ENCODE measurements around the gene HSPA12A. TPM values are rescaled to one million over a fixed set of nuclear protein-coding genes. Genes with fewer than 3 reads are reported as not detected.

The HSPA12A gene
- total RNA-seq, 1 donor from 2014 or later = 13.7 TPM

GRCh38 chr10:116737627-116738327 lies 4.6 kb downstream of the HSPA12A start:
- H3K27me3 ChIP-seq (ENCODE audit: control insufficient read depth, insufficient read depth, low read length) = no peaks in the 10 kb centered on the region
- TF ChIP-seq, protein P1, sequence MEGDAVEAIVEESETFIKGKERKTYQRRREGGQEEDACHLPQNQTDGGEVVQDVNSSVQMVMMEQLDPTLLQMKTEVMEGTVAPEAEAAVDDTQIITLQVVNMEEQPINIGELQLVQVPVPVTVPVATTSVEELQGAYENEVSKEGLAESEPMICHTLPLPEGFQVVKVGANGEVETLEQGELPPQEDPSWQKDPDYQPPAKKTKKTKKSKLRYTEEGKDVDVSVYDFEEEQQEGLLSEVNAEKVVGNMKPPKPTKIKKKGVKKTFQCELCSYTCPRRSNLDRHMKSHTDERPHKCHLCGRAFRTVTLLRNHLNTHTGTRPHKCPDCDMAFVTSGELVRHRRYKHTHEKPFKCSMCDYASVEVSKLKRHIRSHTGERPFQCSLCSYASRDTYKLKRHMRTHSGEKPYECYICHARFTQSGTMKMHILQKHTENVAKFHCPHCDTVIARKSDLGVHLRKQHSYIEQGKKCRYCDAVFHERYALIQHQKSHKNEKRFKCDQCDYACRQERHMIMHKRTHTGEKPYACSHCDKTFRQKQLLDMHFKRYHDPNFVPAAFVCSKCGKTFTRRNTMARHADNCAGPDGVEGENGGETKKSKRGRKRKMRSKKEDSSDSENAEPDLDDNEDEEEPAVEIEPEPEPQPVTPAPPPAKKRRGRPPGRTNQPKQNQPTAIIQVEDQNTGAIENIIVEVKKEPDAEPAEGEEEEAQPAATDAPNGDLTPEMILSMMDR (IDR thresholded peaks at IDR 0.05; ENCODE audit: insufficient read depth, low read length, poor library complexity, severe bottlenecking) = peak; percentile 51
- no peaks in the 10 kb centered on the region for H3K36me3 ChIP-seq (ENCODE audit: control insufficient read depth, insufficient read depth, low read length)
- DNase-seq (ENCODE audit: low read depth) = no peak
- H3K4me3 ChIP-seq (ENCODE audit: low read depth, low read length) = no peak overlapping the region

GRCh38 chr10:116733566-116733965 lies 8.8 kb downstream of the HSPA12A start:
- Histone ChIP-seq H3K27me3 (ENCODE audit: control insufficient read depth, insufficient read depth, low read length) (no peaks in the 10 kb centered on the region), H3K36me3 (ENCODE audit: control insufficient read depth, insufficient read depth, low read length) (no peaks in the 10 kb centered on the region), H3K4me3 (ENCODE audit: low read depth, low read length) (no peak overlapping the region)
- TF ChIP-seq, protein P1 (IDR thresholded peaks at IDR 0.05; ENCODE audit: insufficient read depth, low read length, poor library complexity, severe bottlenecking) = no peak
- DNase-seq (ENCODE audit: low read depth) = no peak

DNA sequence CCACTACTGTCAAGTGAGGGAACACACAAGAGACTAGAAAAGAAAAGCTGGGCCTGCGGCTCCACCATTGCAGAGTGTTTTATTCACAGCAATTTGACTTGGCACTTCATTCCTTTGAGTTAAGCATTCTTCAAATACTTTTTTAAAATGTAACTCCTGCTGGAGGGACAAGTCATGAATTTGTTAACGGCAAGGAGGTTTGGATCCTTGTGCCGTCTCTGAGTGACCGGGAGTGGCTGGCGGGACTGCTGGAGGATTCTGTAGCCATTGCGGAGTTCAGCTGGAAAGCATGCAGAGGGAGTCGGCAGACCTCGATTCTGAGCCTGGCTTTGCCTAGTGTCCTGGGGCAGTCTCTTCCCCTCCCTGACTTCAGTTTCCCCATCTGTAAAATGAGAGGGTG lies 9.8 kb downstream of the HSPA12A start:
- no peak for DNase-seq (ENCODE audit: low read depth)
- Histone ChIP-seq H3K4me3 (ENCODE audit: low read depth, low read length) (no peak overlapping the region), H3K27me3 (ENCODE audit: control insufficient read depth, insufficient read depth, low read length) (no peaks in the 10 kb centered on the region), H3K36me3 (ENCODE audit: control insufficient read depth, insufficient read depth, low read length) (no peaks in the 10 kb centered on the region)
- TF ChIP-seq, protein P1 (IDR thresholded peaks at IDR 0.05; ENCODE audit: insufficient read depth, low read length, poor library complexity, severe bottlenecking) = no peak

GRCh38 chr10:116730464-116731260 lies 11.7 kb downstream of the HSPA12A start:
- TF ChIP-seq, protein P1 (IDR thresholded peaks at IDR 0.05; ENCODE audit: insufficient read depth, low read length, poor library complexity, severe bottlenecking) = no peak
- Histone ChIP-seq H3K36me3 (ENCODE audit: control insufficient read depth, insufficient read depth, low read length) (no peaks in the 10 kb centered on the region), H3K27me3 (ENCODE audit: control insufficient read depth, insufficient read depth, low read length) (no peaks in the 10 kb centered on the region), H3K4me3 (ENCODE audit: low read depth, low read length) (no peak overlapping the region)
- no peak for DNase-seq (ENCODE audit: low read depth)

GRCh38 chr10:116729243-116729642 lies 13.1 kb downstream of the HSPA12A start:
- TF ChIP-seq, protein P1 (IDR thresholded peaks at IDR 0.05; ENCODE audit: insufficient read depth, low read length, poor library complexity, severe bottlenecking) = no peak
- Histone ChIP-seq H3K27me3 (ENCODE audit: control insufficient read depth, insufficient read depth, low read length) (no peaks in the 10 kb centered on the region), H3K36me3 (ENCODE audit: control insufficient read depth, insufficient read depth, low read length) (no peaks in the 10 kb centered on the region), H3K4me3 (ENCODE audit: low read depth, low read length) (no peak overlapping the region)
- DNase-seq (ENCODE audit: low read depth) = no peak

Measured in kidney epithelial cell (primary cell).